ENCODE measurements around the gene RRAS.

GRCh38 chr19:49589502-49589905 is 50.4 kb downstream of the RRAS start:
- TF ChIP-seq CTCF (IDR thresholded peaks at IDR 0.05) (no peak), POLR2A (IDR thresholded peaks at IDR 0.05) (no peak)

Data from Peyer's patch (tissue), 4 donors.